Smooth muscle cell of the coronary artery (primary cell): ENCODE results near the gene CHRND. TPM values are rescaled to one million over a fixed set of nuclear protein-coding genes. Genes with fewer than 3 reads are reported as not detected.

ENCODE experiments used
- total RNA-seq: library from RNA; depleted of rRNA; stranded (reverse); fragments of >200 nt; gene quantifications from 2 replicates; pipeline ENCODE4 v1.2.3, GENCODE V29; 2014; ENCODE audit warnings: low replicate concordance

The CHRND gene
- total RNA-seq = not detected in 2 replicates

GRCh38 chr2:232525791-232526371 lies at the start of gene CHRND:
CHRND (plus strand) TSS chr2:232526160; CDS start chr2:232526216, 56 bp downstream.

GRCh38 chr2:232487385-232488096 lies 38.4 kb upstream of the CHRND start, which contains the start of gene ECEL1:
ECEL1 (minus strand) TSS chr2:232487834; CDS start chr2:232486653, 1,181 bp downstream.

GRCh38 chr2:232519581-232520438 lies 6.2 kb upstream of the CHRND start, which contains the start of gene PRSS56:
PRSS56 (plus strand) TSS chr2:232520388; CDS start chr2:232520599, 211 bp downstream.

GRCh38 chr2:232539298-232540231 lies 13.6 kb downstream of the CHRND start, which contains the start of gene CHRNG:
CHRNG (plus strand) TSS chr2:232539692; CDS start chr2:232539748, 56 bp downstream.

GRCh38 chr2:232550354-232551249 lies 24.6 kb downstream of the CHRND start, which contains the start of the genes EIF4E2 and TIGD1:
EIF4E2 (plus strand) TSS chr2:232550689; CDS start chr2:232550725, 36 bp downstream.
TIGD1 (minus strand) TSS chr2:232550557; CDS start chr2:232549882, 675 bp downstream.

Other genes starting within 250 kb of the CHRND start
- not detected in 2 replicates for gene ALPP, start 147.4 kb upstream of the CHRND start, total RNA-seq
- not detected in 2 replicates for gene ALPG, start 119.3 kb upstream of the CHRND start, total RNA-seq
- not detected in 2 replicates for gene ALPI, start 70.0 kb upstream of the CHRND start, total RNA-seq
- not detected in 2 replicates for gene ECEL1, start 38.3 kb upstream of the CHRND start, total RNA-seq
- gene PRSS56, start 5.8 kb upstream of the CHRND start, total RNA-seq = not detected in 2 replicates
- gene CHRNG, start 13.5 kb downstream of the CHRND start, total RNA-seq = not detected in 2 replicates
- 1.2 and 1.7 TPM in 2 replicates for gene TIGD1, start 24.4 kb downstream of the CHRND start, total RNA-seq
- gene EIF4E2, start 24.5 kb downstream of the CHRND start, total RNA-seq = 165 and 166 TPM in 2 replicates
- gene EFHD1, start 107.4 kb downstream of the CHRND start, total RNA-seq = 0.23 and 0.30 TPM in 2 replicates
- 39.7 and 166 TPM in 2 replicates for gene GIGYF2, start 171.2 kb downstream of the CHRND start, total RNA-seq